NCI-H2196 treated with DMSO at 0.1 percent for 48 hours (cell line): ENCODE results near the gene ETV2.
"Not testable (repeated sequence)": the region's sequence is repeated elsewhere in the genome, so short reads cannot be mapped to it uniquely, and the experiment has no call there.

Experiments
- DNase-seq: peaks from one replicate; lab custom pipeline; 2025; ENCODE audit not compliant: unreplicated experiment; lab: John Stamatoyannopoulos, UW

The ETV2 gene

GRCh38 chr19:35641515-35642151 lies at the start of gene ETV2:
Gene ETV2, plus strand, starts transcription at chr19:35641745. Its CDS starts 716 bp downstream, at chr19:35642461.
- DNase-seq = no peak

- no peak for DNase-seq
These were observed 49.3 kb upstream of the ETV2 start for GRCh38 chr19:35592226-35592625.

GRCh38 chr19:35595026-35595425 lies 46.5 kb upstream of the ETV2 start:
- not testable (repeated sequence) for DNase-seq

GRCh38 chr19:35595928-35596327 lies 45.6 kb upstream of the ETV2 start:
- no peak for DNase-seq

GRCh38 chr19:35596366-35596999 lies 45.1 kb upstream of the ETV2 start:
- no peak for DNase-seq

- DNase-seq = no peak
These were observed 39.6 kb upstream of the ETV2 start for GRCh38 chr19:35601971-35602370.

- DNase-seq = not testable (repeated sequence)
These were observed 37.1 kb upstream of the ETV2 start for GRCh38 chr19:35604436-35604835.

- DNase-seq = not testable (repeated sequence)
These were observed 34.4 kb upstream of the ETV2 start for GRCh38 chr19:35607170-35607569.

GRCh38 chr19:35607661-35608060 lies 33.9 kb upstream of the ETV2 start:
- no peak for DNase-seq

- DNase-seq = no peak
These were observed 33.3 kb upstream of the ETV2 start for GRCh38 chr19:35608251-35608650.

GRCh38 chr19:35609851-35610353 lies 31.6 kb upstream of the ETV2 start:
- no peak for DNase-seq

GRCh38 chr19:35612224-35612558 lies 29.4 kb upstream of the ETV2 start:
- no peak for DNase-seq

- DNase-seq = peak; percentile 85
These were observed 28.8 kb upstream of the ETV2 start, which contains the start of gene HAUS5 for GRCh38 chr19:35612559-35613321. Gene HAUS5, plus strand, starts transcription at chr19:35612735. Its CDS starts 60 bp downstream, at chr19:35612795.

GRCh38 chr19:35613574-35613973 lies 28.0 kb upstream of the ETV2 start:
- no peak for DNase-seq

GRCh38 chr19:35615036-35615435 lies 26.5 kb upstream of the ETV2 start:
- no peak for DNase-seq

GRCh38 chr19:35618857-35619256 lies 22.7 kb upstream of the ETV2 start:
- no peak for DNase-seq

- DNase-seq = no peak
These were observed 22.1 kb upstream of the ETV2 start for GRCh38 chr19:35619290-35619923.

GRCh38 chr19:35620001-35620400 lies 21.5 kb upstream of the ETV2 start:
- no peak for DNase-seq

GRCh38 chr19:35621708-35622107 lies 19.8 kb upstream of the ETV2 start:
- DNase-seq = no peak

GRCh38 chr19:35622750-35623149 lies 18.8 kb upstream of the ETV2 start:
- DNase-seq = no peak

GRCh38 chr19:35623327-35624010 lies 18.1 kb upstream of the ETV2 start:
- no peak for DNase-seq
